22Rv1 (cell line): ENCODE data around the gene TASOR.

Source experiments
- CTCF ChIP-seq: fragments of 450-650 bp; IDR thresholded peaks from 2 replicates; pipeline ENCODE4 v1.5.1; 2017; ENCODE audit warnings: mild to moderate bottlenecking
- ZFX ChIP-seq: fragments of 450-650 bp; IDR thresholded peaks from 2 replicates; pipeline ENCODE4 v1.6.1; 2017; ENCODE audit warnings: antibody characterized with exemption, borderline replicate concordance

- TF ChIP-seq CTCF (no peak), ZFX (no peak)
Measured at GRCh38 chr3:56655709-56656108, 27.4 kb downstream of the TASOR start.
